Hematopoietic multipotent progenitor cell treated with erythropoietin and hydrocortisone succinate and interleukin-3 and kit ligand, for 17 days (in vitro differentiated cells): ENCODE data around the gene BCAN.
A peak's percentile ranks its signal among the peaks of the same experiment; 100 is the strongest.

Experiments used
- DNase-seq: peaks from one replicate; pipeline ENCODE4 v3.0.0-alpha.2; 2015; ENCODE audit warnings: low spot score

BCAN gene

GRCh38 chr1:156700736-156701531 is 59.0 kb downstream of the BCAN start:
- DNase-seq, result no peak

GRCh38 chr1:156703336-156703735 is 61.4 kb downstream of the BCAN start:
- no peak for DNase-seq

GRCh38 chr1:156703741-156704140 is 61.8 kb downstream of the BCAN start:
- no peak for DNase-seq

GRCh38 chr1:156704166-156704711 is 62.3 kb downstream of the BCAN start:
- no peak for DNase-seq

GRCh38 chr1:156704930-156705320 is 63.0 kb downstream of the BCAN start:
- no peak for DNase-seq

- no peak for DNase-seq
Measured at GRCh38 chr1:156705321-156705917, 63.5 kb downstream of the BCAN start, which contains the start of gene CRABP2. Gene CRABP2 (minus strand): TSS chr1:156705583. CDS start chr1:156705446, 137 bp downstream.

- DNase-seq, result peak; percentile 15
Measured at GRCh38 chr1:156705918-156706656, 64.2 kb downstream of the BCAN start.

GRCh38 chr1:156706657-156707416 is 64.9 kb downstream of the BCAN start:
- no peak for DNase-seq

GRCh38 chr1:156707417-156708217 is 65.7 kb downstream of the BCAN start:
- DNase-seq, result no peak

- no peak for DNase-seq
Measured at GRCh38 chr1:156708218-156708661, 66.3 kb downstream of the BCAN start.

- DNase-seq, result no peak
Measured at GRCh38 chr1:156709031-156709430, 67.1 kb downstream of the BCAN start.
